ENCODE measurements around the gene GPHA2.
"Not testable (repeated sequence)": the region's sequence is repeated elsewhere in the genome, so short reads cannot be mapped to it uniquely, and the experiment has no call there.

GPHA2 gene, protein sequence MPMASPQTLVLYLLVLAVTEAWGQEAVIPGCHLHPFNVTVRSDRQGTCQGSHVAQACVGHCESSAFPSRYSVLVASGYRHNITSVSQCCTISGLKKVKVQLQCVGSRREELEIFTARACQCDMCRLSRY

DNA sequence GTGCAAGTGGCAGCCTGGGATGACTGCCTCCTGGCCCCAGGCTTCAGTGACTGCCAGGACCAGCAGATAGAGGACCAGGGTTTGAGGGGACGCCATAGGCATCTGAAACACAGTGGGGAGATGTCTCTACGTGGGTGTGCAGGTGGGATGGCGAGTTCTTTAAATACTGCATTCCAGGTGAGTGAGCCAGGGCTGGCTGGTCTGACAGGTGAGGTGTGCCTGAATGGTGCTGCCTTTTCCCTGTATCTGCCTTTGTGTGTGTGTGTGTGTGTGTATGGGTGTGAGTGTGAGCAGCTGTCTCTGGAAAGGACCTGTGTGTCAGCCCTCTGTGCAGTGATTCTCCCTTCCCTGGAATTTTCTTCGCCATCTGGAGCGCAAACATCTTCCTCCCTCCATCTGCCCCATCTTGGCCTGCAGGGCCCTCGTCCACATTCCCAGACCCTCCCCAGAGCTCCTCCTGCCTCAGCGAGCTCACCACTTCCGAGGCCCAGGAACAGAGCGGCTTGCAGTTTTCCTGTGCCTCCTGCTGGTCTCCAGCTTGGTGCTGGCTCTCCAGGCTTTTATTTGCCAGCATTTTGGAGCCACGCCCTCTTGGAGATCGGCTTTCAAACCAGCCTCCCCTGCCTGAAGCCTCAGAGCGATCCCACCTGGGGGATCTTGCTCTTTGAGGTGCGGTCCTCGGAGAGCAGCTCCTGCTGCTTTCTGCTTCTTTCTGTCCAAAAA is at the start of gene GPHA2:
TSS of gene GPHA2 (minus strand) at position 535 of the 723 bp plus-strand sequence. CDS start at position 102, 433 bp downstream.
- no peak within 1 kb of the TSS for H3K27ac ChIP-seq
- no peak for DNase-seq (ENCODE audit: low read depth, low spot score)

DNA sequence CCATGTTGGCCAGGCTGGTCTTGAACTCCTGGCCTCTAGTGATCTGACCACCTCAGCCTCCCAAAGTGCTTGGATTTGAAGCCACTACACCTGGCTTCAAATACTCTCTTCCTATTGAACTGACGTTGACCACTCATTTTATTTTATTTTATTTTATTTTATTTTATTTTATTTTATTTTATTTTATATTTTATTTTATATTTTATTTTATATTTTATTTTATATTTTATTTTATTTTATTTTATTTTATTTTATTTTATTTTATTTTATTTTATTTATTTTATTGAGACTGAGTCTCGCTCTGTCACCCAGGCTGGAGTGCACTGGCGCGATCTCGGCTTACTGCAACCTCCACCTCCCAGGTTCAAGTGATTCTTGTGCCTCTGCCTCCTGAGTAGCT is 47.6 kb upstream of the GPHA2 start:
- DNase-seq (ENCODE audit: low read depth, low spot score); H3K27ac ChIP-seq: not testable (repeated sequence)

DNA sequence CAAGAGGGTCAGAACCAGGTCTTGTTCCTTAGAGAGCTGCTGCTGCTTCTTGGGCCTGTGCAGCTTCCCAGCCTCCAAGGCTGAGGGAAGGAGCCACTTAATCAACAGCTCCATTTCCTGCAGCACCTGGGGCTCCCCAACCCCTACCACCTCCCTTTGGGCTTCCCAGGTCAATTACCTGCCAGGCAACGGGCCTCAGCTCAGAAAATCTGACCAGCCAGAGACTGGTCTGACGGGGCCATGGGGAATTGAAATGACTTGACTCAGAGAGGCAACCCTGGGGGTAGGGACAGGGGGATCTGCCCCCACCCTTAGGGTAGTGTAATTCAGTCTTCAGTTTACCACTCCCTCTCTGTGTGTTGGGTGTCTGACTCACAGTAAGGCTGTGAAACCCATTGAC is 41.0 kb upstream of the GPHA2 start:
- DNase-seq (ENCODE audit: low read depth, low spot score), result no peak
- no peak overlapping the region for H3K27ac ChIP-seq

DNA sequence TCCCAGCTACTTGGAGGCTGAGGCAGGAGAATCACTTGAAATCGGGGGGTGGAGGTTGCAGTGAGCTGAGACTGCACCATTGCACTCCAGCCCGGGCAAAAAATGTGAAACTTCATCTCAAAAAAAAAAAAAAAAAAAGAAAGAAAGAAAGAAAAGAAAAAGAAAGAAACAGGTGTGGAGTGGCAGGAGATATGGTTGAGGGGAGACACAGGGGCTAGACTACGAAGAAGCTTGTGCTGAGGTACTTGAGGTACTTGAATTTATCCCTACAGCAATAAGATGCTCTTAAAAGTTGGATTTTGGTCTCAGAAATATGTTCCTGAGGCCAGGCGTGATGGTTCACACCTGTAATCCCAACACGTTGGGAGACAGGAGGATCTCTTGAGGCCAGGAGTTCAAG is 38.4 kb upstream of the GPHA2 start:
- no peak overlapping the region for H3K27ac ChIP-seq
- DNase-seq (ENCODE audit: low read depth, low spot score), result no peak

DNA sequence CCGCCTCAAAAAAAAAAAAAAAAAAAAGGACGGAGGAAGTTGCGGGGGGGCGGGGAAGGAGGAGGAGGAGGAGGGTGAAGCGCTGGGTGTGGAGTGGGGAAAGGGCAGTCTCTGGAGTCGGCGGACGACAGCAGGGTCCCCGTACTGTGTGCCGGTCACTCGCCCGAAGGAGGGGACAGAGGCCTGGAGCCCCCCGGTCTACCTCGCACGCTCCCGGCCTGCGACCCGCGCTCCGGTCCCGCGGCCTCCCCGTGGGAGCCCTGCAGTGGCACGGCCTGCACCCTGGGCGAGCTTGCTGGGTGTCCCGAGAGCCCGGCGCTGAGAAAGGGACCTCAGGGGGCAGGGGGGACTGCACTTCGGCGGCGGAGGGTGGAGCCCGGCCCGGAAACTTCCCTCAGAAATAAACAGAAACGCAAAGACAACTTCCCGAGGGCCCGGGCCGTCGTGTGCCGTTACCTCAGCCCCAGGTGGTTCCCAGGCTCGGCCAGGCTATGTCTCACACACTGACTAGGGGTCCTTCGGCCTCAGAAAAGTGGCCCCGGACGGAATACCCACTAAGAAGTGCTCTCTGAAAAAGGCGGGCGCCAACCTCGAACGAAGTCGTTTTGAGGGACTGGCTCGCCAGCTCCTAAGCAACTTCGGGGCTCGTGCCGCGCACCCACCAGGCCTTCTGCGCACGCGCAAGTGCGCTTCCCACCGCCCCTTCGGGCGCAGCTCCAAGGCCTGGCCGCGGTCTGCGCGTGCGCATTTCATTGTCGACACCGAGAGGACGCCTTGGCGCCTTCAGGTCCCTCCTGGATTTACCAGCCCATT is 35.9 kb upstream of the GPHA2 start, which contains the start of gene MAJIN:
TSS of gene MAJIN (minus strand) at position 688 of the 813 bp plus-strand sequence. CDS start 12,703 bp downstream, outside the sequence.
- DNase-seq (ENCODE audit: low read depth, low spot score), result no peak

DNA sequence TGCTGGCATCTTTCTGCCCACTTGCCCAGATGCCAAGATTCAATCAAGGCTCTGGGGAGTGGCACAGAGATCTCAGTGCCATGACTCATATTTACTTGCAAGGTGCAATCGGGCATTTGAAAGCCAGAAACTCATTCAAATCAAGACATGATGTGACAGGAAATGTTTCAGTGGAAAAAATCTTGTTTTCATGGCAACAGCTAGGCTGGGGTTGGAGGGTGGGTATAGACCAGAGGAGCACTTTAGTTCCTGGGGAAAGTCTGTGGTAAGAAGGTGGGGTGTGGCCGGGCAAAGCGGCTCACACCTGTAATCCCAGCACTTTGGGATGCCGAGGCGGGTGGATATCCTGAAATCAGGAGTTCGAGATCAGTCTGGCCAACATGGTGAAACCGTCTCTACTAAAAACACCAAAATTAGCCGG is 35.0 kb upstream of the GPHA2 start:
- DNase-seq (ENCODE audit: low read depth, low spot score), result peak; percentile 92
- H3K27ac ChIP-seq, result peak overlapping the region; percentile 98

More for the DNA sequence above, 35.9 kb upstream of the GPHA2 start, which contains the start of gene MAJIN:
- peak within 1 kb of the TSS; percentile 98 for H3K27ac ChIP-seq

DNA sequence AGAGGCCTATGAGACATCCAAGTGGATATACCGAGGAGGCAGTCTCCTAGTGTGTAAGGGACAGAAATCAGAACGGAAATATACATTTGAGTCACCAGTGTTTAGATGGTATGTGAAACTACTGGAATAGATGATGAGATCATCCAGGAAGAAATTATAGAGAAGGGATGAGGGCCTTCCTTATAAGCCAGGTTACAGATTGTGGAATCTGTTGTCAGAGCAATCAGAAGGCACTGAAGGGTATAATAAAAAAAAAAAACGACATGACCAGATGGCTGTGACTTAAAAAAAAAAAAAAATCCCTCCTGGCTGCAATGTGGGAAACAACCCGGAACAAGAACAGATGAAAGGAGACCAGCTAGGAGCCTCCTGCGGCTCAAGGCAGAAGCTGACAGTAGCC is 33.5 kb upstream of the GPHA2 start:
- peak overlapping the region; percentile 98 for H3K27ac ChIP-seq
- DNase-seq (ENCODE audit: low read depth, low spot score), result peak; percentile 70

DNA sequence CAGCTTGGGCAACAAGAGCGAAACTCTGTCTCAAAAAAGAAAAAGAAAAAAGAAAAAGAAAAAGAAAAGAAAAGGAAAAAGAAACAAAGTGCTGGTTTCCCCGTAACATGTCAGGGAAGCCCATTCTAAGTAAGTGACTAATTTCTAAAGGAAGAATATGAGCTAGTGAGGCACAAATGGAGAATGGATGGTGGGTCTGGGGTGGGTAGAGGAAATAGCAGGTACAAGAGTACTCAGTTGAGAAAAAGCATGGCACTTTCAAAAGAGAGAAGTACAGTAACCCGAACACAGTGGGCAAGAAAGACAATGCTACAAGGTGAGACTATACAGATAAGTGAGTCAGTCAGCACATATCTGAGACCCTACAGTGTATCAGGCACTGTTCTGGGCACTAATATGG is 31.7 kb upstream of the GPHA2 start:
- H3K27ac ChIP-seq, result no peak overlapping the region

DNA sequence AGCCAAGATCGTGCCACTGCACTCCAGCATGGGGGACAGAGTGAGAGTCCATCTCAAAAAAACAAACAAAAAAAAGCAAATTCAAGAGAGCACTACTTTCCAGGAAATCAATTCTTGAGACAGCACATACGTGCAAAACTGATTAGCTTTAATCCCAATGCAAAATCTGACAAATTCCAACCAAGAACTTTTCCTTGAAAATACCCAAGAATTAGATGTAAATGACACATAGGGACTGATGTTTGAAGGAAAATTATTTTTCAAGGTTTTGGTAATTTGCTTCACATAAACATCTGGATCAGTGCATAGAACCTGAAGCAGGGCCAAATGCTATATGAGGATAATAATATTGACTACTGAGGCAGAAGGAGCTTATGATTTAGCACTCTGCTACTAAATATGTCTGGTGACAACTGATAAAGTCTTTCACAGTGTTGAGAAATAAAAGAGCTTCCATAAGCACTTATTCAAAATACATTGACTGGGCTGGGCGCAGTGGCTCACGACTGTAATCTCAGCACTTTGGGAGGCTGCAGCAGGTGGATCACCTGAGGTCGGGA is 27.5 kb upstream of the GPHA2 start:
- H3K27ac ChIP-seq, result no peak overlapping the region

More for the DNA sequence above, 31.7 kb upstream of the GPHA2 start:
- no peak for DNase-seq (ENCODE audit: low read depth, low spot score)

DNA sequence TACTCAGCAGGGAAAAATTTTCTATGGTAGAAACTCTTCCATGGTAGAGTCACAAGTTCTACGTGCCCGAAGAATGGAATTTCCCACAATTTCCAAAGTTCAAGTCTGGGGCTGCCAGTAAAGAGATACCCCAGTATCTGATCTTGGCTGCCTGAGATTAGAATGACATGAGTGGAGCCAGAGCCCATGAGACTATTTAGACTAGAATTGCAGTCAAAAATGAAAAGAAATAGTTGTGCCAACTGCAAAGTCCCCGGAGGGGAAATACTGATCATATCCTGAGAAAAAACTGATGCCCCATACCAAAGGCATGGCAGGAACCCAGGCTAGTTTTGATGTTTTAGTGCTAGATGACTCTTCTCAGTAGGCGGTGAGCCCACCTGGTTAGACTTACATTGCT is 25.0 kb upstream of the GPHA2 start:
- no peak for DNase-seq (ENCODE audit: low read depth, low spot score)
- H3K27ac ChIP-seq, result no peak overlapping the region

More for the DNA sequence above, 27.5 kb upstream of the GPHA2 start:
- DNase-seq (ENCODE audit: low read depth, low spot score), result no peak

DNA sequence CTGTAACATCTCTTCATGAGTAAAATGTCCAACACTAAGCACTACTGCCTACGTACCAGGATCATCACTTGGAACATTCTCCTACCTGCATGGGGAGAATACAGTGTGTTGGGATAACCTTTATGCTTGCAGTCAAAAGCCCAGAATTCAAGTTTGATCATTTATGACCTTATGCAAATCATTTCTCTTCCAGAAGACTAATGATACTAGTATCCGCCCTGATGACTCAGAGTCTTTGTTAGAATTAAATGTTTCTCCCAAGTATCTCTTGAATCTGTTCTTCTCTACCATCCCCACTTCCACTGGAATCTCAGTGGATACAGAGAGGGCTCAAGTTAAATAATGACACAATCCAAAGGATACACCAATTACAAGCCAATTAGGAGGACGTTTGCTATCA is 23.8 kb upstream of the GPHA2 start:
- H3K27ac ChIP-seq, result no peak overlapping the region
- DNase-seq (ENCODE audit: low read depth, low spot score), result no peak

DNA sequence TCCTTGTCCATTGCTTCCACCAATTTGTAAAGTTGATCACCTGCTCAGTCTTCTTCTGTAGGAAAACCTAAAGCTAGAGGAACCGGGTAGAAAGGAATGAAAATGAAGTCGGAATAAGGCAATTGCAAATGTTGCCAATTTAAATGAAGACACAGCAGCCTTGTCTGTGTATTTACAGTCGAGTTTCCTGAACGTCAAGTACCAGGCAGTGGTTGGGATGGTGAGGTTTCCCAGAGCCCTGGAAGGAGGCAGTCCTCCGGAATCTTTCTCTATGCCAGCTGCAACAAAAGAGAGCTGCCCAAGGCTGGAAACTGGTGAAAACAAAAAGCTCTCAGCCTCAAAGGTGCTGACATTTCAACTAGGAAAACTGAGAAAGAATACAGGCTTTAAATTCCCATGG is 18.5 kb upstream of the GPHA2 start:
- H3K27ac ChIP-seq, result no peak overlapping the region
- no peak for DNase-seq (ENCODE audit: low read depth, low spot score)

DNA sequence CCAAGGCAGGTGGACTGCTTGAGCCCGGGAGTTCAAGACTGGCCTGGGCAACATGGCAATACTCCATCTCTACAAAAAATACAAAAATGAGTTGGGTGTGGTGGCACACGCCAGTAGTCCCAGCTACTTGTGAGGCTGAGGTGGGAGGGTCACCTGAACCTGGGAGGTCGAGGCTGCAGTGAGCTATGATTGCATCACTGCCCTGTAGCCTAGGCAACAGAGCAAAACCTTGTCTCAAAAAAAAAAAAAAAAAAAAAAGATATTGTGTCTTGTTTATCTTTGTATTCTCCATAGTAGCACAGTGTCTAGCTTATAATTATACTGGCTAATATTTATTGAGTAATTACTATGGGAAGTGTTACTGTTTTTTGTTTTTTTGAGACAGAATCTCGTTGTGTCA is 15.8 kb upstream of the GPHA2 start:
- no peak overlapping the region for H3K27ac ChIP-seq
- DNase-seq (ENCODE audit: low read depth, low spot score), result no peak

DNA sequence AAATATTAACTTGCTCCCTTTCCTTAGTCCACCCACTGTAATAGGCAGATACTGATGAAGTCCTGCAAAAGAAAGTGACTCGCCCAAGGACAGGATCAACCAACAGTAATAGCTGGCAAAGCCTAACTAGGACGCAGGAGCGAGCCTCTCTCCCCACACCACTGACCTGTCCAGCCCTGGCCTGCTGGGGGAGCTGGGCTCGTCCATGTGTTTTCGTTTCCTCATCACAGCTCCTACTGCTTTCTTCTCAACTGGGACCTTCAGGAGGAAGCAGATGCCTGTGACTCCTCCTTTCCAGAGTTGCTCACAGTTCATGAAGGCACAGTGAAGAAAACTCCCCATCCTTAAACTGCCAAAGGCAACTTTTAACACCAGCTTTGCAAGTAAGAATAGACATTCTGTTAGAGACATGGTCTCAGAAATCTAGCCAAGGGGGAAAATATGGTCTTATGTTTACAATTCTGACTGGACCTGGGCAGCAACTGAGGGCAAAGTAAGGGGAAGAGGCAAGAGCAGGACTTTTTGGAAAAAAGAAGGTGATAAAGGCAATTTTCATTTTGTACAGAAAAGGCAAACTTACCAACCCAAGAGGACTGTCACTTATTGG is 11.6 kb upstream of the GPHA2 start:
- H3K27ac ChIP-seq, result no peak overlapping the region
- DNase-seq (ENCODE audit: low read depth, low spot score), result no peak

DNA sequence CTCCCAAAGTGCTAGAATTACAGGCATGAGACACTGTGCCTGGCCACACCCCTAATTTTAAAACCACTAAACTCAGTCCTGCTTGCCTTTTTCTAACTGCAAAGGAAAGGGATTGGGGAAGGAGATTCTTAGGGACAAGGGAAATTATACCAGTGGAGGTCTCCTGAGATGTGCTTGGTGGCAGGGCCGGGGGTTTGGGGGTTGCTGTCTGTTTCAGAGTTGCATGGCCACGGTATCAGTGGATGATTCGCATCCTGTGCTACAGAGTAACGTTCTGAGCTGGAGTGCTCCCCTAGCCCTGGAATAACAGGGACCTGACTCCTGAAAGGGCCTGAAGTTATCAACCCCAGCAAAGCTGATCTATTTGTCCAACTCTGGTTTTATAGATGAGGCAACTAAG is 846 bp upstream of the GPHA2 start:
- no peak overlapping the region for H3K27ac ChIP-seq
- no peak for DNase-seq (ENCODE audit: low read depth, low spot score)

DNA sequence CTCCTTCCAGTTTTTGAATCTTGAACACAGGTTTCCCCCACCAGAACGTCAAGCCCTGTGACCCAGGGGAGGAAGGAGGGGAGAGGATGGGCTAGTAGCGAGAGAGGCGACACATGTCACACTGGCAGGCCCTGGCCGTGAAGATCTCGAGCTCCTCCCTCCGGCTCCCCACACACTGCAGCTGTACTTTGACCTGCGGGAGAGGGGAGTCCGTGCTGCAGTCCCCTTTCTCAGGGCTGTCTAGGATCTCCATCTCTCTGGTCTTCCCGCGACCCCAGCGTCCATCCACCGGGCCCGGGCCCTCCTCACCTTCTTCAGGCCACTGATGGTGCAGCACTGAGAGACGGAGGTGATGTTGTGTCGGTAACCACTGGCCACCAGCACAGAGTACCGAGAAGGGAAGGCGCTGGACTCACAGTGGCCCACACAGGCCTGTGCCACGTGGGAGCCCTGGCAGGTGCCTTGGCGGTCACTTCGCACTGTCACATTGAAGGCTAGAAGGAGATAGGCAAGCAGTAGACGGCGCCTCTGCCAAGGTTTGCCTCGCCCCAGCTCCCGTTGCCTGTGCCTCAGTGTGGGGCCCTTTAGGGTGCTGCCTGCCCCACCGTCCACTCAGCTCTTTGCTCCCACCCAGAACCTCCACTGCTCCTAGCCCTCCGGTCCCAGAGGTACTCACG is 873 bp downstream of the GPHA2 start:
- H3K27ac ChIP-seq, result no peak overlapping the region
- DNase-seq (ENCODE audit: low read depth, low spot score), result no peak

DNA sequence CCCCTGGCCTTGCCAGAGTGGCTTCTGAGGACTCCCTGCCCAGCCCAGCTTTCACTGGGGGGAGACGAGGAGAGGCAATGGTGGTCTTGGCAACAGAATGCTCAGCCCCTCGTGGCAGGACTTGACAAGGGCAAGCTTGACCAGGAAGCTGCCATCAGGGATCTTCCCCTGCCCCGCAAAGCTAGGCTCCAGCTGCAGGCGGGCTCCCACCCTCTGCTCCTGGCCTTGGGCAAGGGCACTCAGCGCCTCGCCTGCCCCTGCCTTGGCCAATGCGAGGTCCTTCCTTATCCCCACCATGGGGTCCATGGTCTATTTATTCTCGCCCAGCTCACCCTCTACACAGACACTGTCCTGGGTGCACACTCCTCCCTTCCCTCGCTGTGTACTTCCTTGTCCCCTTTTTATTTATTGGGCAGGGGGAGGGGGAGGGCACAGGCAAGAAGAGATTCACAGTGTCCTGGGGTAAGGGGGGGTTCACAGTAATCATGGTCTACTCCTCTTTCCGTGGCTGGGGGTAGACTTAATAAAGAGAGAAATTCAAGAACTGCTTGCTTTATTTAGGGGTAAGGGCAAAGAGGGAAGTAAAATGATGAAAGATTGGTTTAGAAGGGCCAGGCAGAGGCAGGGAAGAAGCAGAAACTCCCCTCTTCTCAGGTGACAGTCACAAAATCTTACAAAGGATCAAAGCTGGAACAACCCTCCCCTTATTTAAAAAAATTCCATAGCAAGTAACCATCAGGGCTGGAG is 1.6 kb downstream of the GPHA2 start:
- no peak for DNase-seq (ENCODE audit: low read depth, low spot score)
- no peak overlapping the region for H3K27ac ChIP-seq

DNA sequence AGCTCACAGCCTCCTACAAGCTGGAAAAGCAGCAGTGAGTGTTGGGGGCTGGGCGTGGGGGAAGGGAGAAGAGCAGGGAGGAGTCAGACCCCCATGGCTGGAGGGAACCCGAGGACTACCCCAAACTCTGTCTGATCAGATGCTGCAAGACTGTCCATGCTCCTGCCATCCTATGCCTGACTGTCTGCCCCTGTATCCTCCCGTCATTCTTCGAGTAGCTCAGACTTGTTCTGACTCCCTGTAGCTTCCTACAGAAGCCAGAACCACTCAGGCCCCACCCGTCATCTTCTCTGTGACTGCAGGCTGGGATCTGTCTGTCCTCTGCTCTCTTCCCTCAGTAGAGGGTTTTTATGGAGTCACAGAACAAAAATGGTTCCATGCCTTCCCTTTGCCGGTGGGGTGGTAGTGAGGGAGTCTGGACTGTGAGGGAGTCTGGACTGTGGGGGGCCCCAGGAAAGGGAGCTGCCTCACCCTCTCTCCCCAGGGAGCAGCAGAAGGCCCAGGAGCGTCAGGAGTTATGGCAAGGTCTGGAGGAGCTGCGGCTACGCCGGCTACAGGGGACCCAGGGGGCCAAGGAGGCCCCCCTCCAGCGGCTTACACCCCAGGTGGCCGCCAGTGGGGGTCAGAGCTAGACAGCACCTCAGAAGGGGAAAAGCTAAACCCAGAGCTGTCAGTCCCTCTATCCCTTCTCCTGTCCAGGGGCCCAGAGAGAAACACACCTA is 2.3 kb downstream of the GPHA2 start:
- DNase-seq (ENCODE audit: low read depth, low spot score), result no peak
- H3K27ac ChIP-seq, result no peak overlapping the region
